ENCODE measurements around the gene VPS4B. TPM values are rescaled to one million over a fixed set of nuclear protein-coding genes. Genes with fewer than 3 reads are reported as not detected.

The VPS4B gene
- polyA plus RNA-seq (2011; rRNA removed) = 19.8 and 24.2 TPM in 2 replicates
- 8.5 and 8.7 TPM in 2 replicates for polyA plus RNA-seq (2012; cell fraction: cytosol; rRNA removed)
- polyA plus RNA-seq (2012; cell fraction: nucleus; rRNA removed) = 4.6 and 5.2 TPM in 2 replicates
- 20.6 to 21.8 TPM (median 21.8 TPM) in 3 replicates for polyA plus RNA-seq (2017; fragmentation: RNase III; extraction: RNeasy Plus Mini Kit Qiagen cat#74134 plus additional on column Dnase treatment)
- 9.4 and 14.2 TPM in 2 replicates for polyA minus RNA-seq (2011; rRNA and poly(A)+ RNA removed)

GRCh38 chr18:63422087-63422863 is at the start of gene VPS4B:
Gene VPS4B (minus strand): TSS chr18:63422476. CDS start chr18:63422259, 217 bp downstream.
- Histone ChIP-seq H3K4me1 (peaks cover 9% of the 10 kb centered on the region; the same call in 1 of the 3 replicates), H3K4me3 (peak within 1 kb of the TSS; percentile 78), H3K9me3 (no peaks in the 10 kb centered on the region), H3K4me2 (peak within 1 kb of the TSS; percentile 96), H3K27ac (peak within 1 kb of the TSS; percentile 93 to 99)
- POLR2A ChIA-PET = interaction anchor here (0.6 to 1.6 kb wide), 7 partner anchors 11 to 549 kb away, joined by 3 to 16 read pairs (median 4); partner anchors contain the start of gene KDSR
- DNase-seq (ENCODE audit: low read depth in 1 of 2, low spot score in 1 of 2) = peak; percentile 81 to 98
- CTCF ChIA-PET = interaction anchor here (1.0 to 1.2 kb wide), 2 partner anchors 16 to 406 kb away, joined by 4 to 7 read pairs; no protein-coding TSS in a partner anchor
- ATAC-seq = peak; percentile 98
- FAIRE-seq = peak; percentile 51
- peak; percentile 92; the same call in 1 of the 2 replicates for TF ChIP-seq PHF8 (IDR thresholded peaks at IDR 0.05; ENCODE audit: borderline replicate concordance, low read depth)
- TF ChIP-seq SREBF2 (IDR thresholded peaks at IDR 0.05) = no peak
- 0 out of 2 replicates have a peak, but pooled peaks have one; percentile 16 for TF ChIP-seq KDM5A (IDR thresholded peaks at IDR 0.05)
- TF ChIP-seq REST (IDR thresholded peaks at IDR 0.05) = no peak
- TF ChIP-seq JUN (IDR thresholded peaks at IDR 0.05) = peak; percentile 53 to 79; a peak in 2 of 5 replicates
- TF ChIP-seq E2F6 (IDR thresholded peaks at IDR 0.05; ENCODE audit: borderline replicate concordance, low read depth) = no peak
- no peak for TF ChIP-seq SMC3 (IDR thresholded peaks at IDR 0.05)
- 0 out of 3 replicates have a peak, but pooled peaks have one; percentile 69 for TF ChIP-seq BCL3 (IDR thresholded peaks at IDR 0.05)
- TF ChIP-seq MAX (IDR thresholded peaks at IDR 0.05) = peak; percentile 44; the same call in 1 of the 2 replicates
- TF ChIP-seq RAD21 (conservative IDR thresholded peaks at IDR 0.05 in 1 of 2, IDR thresholded peaks at IDR 0.05 in 1 of 2) = no peak
- no peak for TF ChIP-seq HOXB5 (CRISPR knock-in tag; IDR thresholded peaks at IDR 0.05)
- no peak; a peak in 1 of 4 replicates for TF ChIP-seq CEBPB (IDR thresholded peaks at IDR 0.05)
- no peak for TF ChIP-seq HES2 (IDR thresholded peaks at IDR 0.05)
- TF ChIP-seq POLR2A (IDR thresholded peaks at IDR 0.05; ENCODE audit: low read length) = peak; percentile 59
- WGBS (ENCODE audit: missing lambda C conversion rate) = 2% methylated on average over 26 of the region's 58 CpGs

- H3K4me2 ChIP-seq = no peak overlapping the region
- 82% methylated on average over 10 of the region's 12 CpGs for WGBS (ENCODE audit: missing lambda C conversion rate)
- no peak overlapping the region for H3K4me3 ChIP-seq
- H3K9me3 ChIP-seq = no peaks in the 10 kb centered on the region
- CTCF ChIA-PET = interaction anchor here (0.9 kb wide), 1 partner anchor 17 kb away, joined by 3 read pairs; no protein-coding TSS in a partner anchor
- H3K27ac ChIP-seq = no peak overlapping the region
- H3K4me1 ChIP-seq = peaks cover 13% of the 10 kb centered on the region
- TF ChIP-seq ZSCAN20 (CRISPR knock-in tag; IDR thresholded peaks at IDR 0.05) = no peak
- no peak for TF ChIP-seq HEYL (CRISPR knock-in tag; IDR thresholded peaks at IDR 0.05)
- TF ChIP-seq FOSB (CRISPR knock-in tag; IDR thresholded peaks at IDR 0.05) = no peak
- TF ChIP-seq RARB (CRISPR knock-in tag; IDR thresholded peaks at IDR 0.05) = no peak
- no peak for TF ChIP-seq SMC3 (IDR thresholded peaks at IDR 0.05)
- no peak for TF ChIP-seq PBX3 (IDR thresholded peaks at IDR 0.05)
- no peak for TF ChIP-seq RFX5 (IDR thresholded peaks at IDR 0.05)
- no peak for TF ChIP-seq HES2 (IDR thresholded peaks at IDR 0.05)
- no peak for TF ChIP-seq BHLHE40 (IDR thresholded peaks at IDR 0.05; ENCODE audit: low read depth, low read length)
- no peak for TF ChIP-seq ZC3H11A (IDR thresholded peaks at IDR 0.05)
- TF ChIP-seq ZNF302 (CRISPR knock-in tag; IDR thresholded peaks at IDR 0.05) = no peak
- no peak for TF ChIP-seq MAX (IDR thresholded peaks at IDR 0.05)
- no peak for TF ChIP-seq HDAC2 (IDR thresholded peaks at IDR 0.05)
- TF ChIP-seq RAD21 (conservative IDR thresholded peaks at IDR 0.05 in 1 of 2, IDR thresholded peaks at IDR 0.05 in 1 of 2) = no peak
- TF ChIP-seq USF2 (IDR thresholded peaks at IDR 0.05) = no peak
- ATAC-seq = no peak
- FAIRE-seq = no peak
- no peak for DNase-seq (ENCODE audit: low read depth in 1 of 2, low spot score in 1 of 2)
- POLR2A ChIA-PET = no interaction called here
These were observed 48.5 kb upstream of the VPS4B start for GRCh38 chr18:63470751-63471150.
